HuH-7.5 (cell line): ENCODE data around the gene BLCAP.
"Not testable (repeated sequence)": the region's sequence is repeated elsewhere in the genome, so short reads cannot be mapped to it uniquely, and the experiment has no call there.

Experiments
- DNase-seq: peaks from one replicate; pipeline ENCODE4 v3.0.0; 2011; ENCODE audit warnings: low spot score

Gene BLCAP

DNA sequence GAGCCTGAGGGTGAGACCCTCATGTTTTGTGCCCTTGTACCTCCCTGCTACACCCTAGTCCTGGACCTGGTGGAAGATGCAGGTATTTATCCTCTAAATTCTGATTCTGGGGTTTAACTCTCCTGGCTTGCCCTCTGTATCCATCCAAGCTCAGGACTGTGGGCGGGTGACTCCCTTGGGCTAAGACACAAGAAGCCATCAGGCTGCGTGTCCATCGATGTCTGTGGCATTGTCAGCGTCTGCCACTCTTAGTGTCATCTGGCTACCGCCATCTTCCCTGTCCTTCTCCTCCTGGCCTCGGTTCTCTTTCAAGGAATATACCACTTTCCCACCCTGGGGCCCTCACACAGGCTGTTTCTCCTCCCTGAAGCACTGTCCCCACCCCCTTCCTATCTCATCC, 28.9 kb upstream of the BLCAP start:
- no peak for DNase-seq

DNA sequence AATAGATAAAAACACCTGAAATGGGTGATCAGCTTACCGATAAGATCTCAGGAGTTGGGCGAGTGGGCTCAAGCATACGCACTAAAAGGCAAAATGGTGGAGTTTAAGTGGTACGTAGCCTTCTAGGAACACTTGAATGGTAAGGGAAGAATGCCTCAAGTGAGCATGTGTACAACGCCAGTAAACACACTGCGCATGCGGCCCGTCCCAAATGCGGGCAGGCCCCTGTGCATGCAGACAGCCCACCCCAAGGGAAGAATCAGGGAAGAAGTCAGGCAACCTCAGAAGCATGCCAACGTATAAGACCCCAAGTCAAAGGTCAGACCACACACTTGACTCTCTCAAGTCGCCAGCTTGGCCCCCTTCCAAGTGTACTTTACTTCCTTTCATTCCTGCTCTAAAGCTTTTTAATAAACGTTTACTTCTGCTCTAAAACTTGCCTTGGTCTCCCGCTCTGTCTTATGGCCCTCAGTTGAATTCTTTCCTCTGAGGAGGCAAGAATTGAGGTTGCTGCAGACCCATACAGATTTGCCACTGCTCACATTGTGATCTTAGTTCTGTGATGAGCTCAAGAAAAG, 27.1 kb upstream of the BLCAP start:
- not testable (repeated sequence) for DNase-seq

DNA sequence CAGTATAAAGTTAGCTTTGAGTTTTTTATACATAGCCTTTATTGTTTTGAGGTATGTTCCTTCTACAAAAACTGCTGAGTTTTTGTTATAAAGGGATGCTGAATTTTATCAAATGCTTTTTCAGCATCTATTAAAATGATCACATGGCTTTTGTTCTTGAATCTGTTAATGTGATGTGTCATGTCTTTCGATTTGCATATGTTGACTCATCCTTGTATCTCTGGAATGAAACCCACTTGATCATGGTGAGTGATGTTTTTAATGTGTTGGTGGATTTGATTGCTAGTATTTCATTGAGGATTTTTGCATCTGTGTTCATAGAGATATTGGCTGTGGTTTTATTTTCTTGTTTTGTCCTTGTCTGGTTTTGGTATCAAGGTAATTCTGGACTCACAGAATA, 24.7 kb upstream of the BLCAP start:
- DNase-seq: no peak

DNA sequence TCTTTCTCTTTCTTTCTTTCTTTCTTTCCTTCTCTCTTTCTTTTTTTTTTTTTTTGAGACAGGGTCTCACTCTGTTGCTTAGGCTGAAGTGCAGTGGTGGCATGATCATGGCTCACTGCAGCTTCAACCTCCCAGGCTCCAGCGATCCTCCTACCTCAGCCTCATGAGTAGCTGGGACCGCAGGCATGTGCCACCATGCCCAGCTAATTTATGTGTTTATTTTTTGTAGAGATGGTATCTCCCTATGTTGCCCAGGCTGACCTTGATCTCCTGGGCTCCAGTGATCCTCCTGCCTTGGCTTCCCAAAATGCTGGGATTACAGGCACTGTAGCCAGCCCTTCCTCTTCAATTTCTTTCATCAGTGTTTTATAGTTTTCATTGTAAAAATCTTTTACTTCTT, 24.0 kb upstream of the BLCAP start:
- not testable (repeated sequence) for DNase-seq

DNA sequence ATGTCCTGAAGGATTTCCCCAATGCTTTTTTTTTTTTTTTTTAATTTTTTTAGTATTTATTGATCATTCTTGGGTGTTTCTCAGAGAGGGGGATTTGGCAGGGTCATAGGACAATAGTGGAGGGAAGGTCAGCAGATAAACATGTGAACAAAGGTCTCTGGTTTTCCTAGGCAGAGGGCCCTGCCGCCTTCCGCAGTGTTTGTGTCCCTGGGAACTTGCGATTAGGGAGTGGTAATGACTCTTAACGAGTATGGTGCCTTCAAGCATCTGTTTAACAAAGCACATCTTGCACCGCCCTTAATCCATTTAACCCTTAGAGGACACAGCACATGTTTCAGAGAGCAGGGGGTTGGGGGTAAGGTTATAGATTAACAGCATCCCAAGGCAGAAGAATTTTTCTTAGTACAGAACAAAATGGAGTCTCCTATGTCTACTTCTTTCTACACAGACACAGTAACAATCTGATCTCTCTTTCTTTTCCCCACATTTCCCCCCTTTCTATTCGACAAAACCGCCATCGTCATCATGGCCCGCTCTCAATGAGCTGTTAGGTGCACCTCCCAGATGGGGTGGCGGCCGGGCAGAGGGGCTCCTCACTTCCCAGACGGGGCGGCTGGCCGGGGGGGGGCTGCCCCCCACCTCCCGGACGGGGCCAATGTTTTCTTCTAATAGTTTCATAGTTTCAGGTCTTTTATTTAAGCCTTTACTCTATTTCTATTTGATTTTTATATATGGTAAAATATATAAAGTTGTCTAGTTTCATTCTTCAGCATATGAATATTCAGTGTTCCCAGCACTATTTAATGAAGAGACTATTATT, 22.6 kb upstream of the BLCAP start:
- not testable (repeated sequence) for DNase-seq

DNA sequence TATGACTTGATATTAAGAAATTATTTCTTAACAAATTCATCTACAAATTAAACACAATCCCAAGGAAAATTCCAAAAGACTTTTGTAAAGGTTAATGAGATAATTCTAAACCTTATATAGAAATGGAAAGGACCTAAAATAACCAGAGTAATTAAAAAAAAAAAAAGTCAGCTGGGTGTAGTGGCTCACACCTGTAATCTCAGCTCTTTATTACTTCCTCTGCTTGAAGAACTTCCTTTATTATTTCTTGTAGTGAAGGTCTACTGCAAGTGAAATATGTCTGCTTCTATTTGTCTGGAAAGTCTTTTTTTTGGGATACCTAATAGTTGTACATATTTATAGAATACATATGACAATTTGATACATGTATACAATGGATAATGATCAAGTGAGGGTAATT, 20.2 kb upstream of the BLCAP start:
- DNase-seq: no peak

DNA sequence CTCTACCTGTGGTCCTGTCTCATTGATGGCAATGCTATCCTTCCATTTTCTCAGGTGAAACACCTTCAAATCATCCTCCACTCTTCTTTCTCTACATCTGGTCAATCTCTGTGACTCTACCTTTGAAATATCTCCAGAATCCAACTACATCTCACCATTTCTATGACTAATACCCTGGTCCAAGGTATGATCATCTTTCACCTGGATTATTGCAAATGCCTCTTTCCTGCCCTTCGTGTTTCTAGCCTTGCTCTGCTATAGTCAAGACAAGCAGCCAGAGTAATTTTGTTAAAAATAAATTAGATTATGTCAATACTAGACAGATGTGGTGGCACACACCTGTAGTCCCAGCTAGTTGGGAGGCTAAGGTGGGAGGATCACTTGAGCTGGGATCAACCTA, 17.8 kb upstream of the BLCAP start:
- no peak for DNase-seq

DNA sequence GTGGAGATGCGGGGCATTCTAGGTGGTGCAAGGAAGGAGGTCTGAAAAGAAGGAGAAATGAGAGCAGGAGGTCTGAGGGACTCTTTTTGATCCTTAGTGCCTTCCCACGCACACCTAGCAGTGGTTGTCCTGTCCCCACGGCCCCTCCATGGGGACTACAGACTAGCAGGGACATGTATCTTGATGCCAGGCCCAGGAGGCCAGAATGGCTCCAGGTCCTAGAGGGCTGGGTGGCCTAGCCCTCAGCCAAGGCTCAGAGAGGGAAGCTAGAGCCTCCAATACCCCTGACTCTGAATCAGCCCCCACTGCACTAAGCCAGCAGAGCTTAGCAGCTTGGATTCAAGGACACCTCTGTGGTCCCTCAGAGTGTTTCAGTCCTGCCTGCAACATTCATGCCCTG, 16.7 kb upstream of the BLCAP start:
- DNase-seq: no peak

DNA sequence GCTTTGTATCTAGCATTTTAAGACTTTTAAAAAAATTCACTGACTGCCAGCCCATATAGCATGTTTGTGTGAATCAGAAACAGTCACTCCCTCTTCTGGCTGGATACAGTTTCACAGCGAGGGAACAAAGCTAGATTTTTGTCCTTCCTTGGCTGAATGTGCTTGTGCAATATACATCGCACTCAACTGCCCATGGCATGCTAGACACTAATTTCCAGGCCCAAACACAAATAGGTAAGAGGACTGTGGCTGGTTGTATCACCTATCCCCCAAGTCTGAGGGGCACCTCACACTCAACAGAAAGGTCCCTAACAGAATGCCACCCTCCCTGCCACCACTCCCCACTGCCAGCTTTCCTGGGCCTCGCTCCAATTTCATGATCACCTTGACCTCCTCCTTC, 16.2 kb upstream of the BLCAP start:
- DNase-seq: no peak

DNA sequence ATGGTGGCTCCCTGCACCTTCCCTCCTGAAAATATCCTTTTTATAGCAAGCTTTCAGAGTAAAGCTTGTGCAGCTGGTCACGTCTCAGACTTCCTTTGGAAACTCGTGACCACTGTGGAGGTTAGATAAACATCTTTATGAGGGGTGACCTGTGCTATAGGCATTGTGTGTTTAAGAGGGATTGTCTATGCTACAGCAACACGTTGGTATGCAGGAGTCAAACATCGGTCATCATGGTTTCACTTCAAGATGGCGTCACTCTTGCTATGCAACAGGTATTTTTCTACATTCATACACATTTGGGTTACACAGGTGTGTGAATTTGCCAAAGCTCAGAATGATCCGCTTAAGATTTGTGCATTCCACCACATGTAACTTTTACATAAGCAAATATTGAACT, 14.6 kb upstream of the BLCAP start:
- DNase-seq: no peak

DNA sequence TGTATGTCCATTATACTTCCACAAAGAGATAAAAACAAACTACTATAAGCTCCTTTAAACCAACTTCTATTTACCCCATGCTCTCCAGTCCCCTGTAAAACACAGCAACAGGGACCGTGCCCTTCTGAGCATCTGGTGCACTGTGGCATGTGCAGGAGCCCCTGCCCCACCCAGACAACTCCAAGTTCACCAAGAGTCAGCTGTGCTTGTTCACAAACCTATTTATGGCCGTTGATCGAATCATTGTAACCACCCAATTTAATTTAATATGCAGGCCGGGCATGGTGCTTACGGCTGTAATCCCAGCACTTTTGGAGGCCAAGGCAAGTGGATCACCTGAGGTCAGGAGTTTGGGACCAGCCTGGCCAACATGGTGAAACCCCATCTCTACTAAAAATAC, 13.7 kb upstream of the BLCAP start:
- DNase-seq: no peak

DNA sequence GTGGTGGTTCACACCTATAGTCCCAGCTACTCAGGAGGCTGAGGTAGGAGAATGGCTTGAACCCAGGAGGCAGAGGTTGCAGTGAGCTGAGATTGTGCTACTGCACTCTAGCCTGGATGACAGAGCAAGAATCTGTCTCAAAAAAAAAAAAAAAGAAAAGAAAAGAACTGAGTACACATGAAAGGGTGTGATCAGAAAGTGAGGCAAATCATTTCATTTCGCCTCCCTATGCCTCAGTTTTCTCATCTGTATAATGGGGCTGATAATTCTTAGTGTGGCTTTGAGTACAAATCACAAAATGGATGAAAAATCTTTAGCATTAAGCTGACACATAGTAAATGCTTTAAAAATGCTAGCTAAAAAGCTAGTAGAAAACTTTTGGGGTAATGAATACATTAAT, 13.2 kb upstream of the BLCAP start:
- not testable (repeated sequence) for DNase-seq

DNA sequence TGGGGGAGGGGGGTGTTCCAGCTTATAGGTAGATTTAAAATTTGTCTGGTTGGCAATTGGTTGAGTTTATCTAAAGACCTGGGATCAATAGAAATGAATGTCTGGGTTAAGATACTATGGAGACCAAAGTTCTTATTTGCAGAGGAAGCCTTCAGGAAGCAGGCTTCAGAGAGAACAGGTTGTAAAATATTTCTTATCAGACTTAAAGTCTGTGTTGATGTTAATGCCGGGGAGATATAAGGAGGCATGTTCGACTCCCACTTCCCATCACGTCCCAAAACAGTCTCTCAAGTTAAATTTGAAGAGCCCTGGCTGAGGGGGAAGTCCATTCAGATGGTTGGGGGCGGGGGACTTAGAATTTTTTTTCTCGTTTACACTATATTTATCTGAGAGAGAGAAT, 12.3 kb upstream of the BLCAP start:
- no peak for DNase-seq

DNA sequence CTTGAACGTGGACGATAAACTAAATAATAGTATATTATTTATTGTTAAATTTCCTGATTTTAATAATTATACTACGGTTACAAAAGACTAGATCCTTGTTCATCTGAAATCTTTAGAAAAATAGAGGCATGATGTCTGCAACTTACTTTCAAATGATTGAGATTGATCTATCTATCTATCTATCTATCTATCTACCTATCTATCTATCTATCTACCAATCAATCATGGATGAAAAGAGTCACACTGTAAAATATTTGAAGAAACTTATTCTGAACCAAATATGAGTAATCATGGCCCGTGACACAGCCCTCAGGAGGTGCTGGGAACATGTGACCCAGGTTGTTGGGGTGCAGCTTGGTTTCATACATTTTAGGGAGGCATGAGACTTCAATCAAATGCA, 11.7 kb upstream of the BLCAP start:
- no peak for DNase-seq

DNA sequence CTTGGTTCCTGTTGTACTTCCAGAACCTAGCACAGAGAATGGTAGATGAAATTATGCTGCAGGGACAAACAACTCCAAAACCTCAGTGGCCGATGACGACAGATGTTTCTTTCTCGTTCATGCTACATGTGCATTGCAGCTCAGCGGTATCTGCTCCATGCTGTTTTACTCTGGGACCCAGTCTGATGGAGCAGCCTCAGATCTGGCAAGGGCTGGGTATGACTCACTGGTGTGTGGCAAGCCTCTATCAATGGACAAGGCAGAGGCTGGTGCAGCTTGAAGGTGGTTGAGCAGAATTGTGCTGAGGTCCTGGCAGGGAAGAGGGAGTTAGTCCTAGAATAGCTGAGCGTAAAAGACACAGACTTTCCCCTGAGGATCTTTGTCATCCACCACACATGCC, 10.3 kb upstream of the BLCAP start:
- no peak for DNase-seq

DNA sequence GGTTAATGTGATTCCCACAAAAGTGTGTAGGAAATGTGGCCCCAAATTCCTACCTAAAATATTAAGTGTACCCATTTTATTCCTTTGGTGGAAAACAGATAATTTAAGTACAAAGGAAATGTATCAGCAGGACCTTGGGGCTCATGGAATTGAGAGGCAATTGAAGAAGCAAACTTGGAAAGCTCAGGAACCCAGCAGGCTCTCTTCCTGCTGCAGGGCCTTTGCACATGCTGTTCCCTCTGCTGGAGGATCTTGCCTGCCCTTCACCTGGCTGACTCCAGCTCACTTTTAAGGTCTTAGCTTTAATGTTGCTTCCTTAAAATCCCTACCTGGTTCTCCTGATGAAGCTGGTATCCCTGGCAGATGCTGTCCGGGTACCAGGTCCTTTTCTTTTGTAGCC, 9.8 kb upstream of the BLCAP start:
- DNase-seq: no peak

DNA sequence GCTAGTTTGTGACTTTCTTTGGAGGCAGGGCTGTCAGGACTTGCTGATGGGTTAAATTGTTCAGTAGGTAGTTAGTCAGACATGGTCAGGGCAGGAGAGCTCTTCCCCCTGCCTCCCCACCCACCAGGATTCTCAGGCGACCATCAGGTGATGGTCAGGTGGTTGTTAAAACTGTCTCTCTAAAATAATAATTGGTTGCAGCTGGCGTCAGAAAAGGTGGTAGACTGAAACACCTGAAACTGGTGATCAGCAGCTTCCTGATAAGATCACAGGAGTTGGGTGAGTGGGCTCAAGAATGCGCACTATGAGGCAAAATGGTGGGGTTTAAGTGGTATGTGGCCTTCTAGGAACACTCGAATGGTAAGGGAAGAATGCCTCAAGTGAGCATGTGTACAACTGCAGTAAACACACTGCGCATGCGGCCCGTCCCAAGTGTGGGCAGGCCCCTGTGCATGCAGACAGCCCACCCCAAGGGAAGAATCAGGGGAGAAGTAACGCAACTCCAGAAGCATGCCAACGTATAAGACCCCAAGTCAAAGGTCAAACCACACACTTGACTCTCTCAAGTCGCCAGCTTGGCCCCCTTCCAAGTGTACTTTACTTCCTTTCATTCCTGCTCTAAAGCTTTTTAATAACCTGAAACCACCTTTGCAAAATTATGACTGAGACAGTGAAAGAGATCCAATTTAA, 7.9 kb upstream of the BLCAP start:
- no peak for DNase-seq

DNA sequence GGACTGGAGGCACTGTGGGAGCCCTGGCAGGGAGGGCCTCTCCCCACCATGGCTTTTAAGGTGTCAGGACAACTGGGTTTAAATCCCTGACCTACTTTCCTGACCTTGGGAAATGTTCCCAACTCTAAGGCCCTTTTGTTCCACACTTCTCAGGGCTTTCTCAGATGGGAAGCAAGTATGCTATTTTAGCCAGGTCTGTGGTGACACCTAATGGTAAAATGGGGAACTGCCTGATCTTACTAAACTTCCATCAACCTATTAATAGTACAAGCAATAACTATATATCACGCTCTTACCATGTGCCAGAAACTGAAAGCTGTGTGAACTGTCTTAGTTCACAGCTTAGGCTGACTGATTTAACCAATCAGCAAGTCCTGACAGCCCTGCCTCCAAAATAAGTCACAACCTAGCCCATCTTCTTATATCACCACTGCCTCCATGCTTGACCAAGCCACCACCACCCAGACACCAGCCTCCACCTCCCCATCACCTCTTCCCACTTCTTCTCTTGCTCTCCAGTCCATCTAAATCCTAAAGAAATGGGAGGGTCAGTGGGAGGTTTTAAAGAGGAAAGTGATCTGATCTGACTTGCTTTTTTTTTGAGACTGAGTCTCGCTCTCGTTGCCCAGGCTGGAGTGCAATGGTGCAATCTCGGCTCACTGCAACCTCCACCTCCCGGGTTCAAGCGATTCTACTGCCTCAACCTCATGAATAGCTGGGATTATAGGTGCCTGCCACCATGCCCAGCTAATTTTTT, 6.9 kb upstream of the BLCAP start:
- DNase-seq: no peak

DNA sequence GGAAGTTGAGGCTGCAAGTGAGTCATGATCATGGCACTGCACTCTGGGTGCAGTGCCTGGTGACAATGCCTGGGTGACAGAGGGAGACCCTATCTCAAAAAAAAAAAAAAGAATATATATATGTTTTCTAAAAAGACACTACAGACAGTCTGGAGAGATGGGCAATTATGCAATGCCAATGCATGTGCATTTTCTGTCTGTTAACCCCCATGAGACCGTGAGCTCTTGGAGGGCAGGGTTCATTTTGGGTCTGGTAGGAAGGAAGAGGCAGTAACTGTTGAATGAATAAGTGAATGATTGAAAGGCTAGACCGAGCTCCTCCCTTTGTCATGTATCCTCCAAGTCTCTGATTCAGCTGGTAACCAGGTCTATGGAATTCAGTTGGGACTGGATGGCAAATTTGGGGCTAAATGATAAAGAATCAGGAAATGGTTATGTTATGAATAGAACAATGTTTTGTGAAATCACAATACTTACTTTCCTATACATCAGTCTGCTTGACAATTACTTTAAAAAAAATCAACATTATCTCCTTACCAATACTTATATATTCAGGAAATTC, 5.6 kb upstream of the BLCAP start:
- no peak for DNase-seq

DNA sequence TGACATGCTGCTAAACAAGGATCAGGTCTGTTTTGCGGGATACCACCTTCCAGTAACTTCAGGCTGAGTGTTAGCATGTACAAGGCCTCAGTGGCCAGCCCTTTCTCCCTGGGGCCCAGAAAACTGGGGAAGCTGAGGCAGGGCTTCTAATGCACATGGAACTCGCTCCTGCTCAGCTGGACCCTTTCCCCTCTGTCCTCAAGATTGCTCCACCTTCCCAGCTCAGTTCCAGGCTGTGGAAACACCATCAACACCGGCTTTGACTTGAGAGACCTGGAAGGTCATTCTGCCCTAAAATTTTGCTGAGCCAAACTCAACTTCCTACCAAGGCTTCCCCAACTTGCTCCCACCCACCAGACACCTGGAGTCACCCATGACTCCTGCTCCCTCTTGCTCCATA, 4.2 kb upstream of the BLCAP start:
- no peak for DNase-seq

DNA sequence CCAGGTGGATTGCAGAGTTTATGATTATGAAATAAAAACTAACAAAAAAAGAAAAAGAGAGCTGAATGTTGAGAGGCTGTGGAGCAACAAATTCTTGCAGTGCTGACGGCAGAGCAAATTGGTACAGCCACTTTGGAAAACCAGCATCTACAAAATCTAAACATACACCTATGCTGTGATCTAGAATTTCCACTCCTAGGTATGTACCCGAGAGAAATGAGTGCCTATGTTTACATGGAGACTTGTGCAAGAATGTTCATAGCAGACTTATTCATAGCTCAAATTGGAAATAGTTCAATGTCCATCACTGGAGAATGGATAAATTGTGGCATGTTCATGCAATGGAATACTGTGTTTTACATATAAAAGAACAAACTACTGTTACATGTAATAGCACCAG, 3.0 kb upstream of the BLCAP start:
- no peak for DNase-seq

DNA sequence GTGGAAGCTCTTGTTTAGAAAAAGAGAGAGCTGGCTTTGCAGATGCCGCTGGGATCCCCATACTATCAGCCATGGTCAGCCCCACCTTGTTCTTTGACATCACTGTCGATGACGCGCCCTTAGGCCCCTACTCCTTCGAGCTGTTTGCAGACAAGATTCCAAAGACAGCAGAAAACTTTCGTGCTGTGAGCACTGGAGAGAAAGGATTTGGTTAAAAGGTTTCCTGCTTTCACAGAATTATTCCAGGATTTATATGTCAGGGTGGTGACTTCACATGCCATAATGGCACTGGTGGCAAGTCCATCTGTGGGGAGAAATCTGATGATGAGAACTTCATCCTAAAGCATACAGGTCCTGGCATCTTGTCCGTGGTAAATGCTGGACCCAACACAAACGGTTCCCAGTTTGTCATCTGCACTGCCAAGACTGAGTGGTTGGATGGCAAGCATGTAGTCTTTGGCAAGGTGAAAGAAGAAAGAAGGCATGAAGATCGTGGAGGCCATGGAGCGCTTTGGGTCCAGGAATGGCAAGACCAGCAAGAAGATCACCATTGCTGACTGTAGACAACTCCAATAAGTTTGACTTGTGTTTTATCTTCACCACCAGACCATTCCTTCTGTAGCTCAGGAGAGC, 2.4 kb upstream of the BLCAP start:
- DNase-seq: no peak
